ENCODE data around the gene SIRT3.

Gene SIRT3

GRCh38 chr11:205221-206001 is 30.7 kb downstream of the SIRT3 start:
- Histone ChIP-seq H3K4me1 (ENCODE audit: insufficient read depth, poor library complexity, severe bottlenecking) (peaks cover 9% of the 10 kb centered on the region), H3K4me3 (ENCODE audit: severe bottlenecking) (no peak overlapping the region), H3K9me3 (ENCODE audit: severe bottlenecking) (no peaks in the 10 kb centered on the region), H3K27ac (ENCODE audit: poor library complexity, severe bottlenecking) (no peak overlapping the region), H3K27me3 (ENCODE audit: insufficient read depth, poor library complexity, severe bottlenecking) (no peaks in the 10 kb centered on the region), H3K36me3 (ENCODE audit: low read depth) (peaks cover 20% of the 10 kb centered on the region)
- TF ChIP-seq CTCF (IDR thresholded peaks at IDR 0.05; ENCODE audit: poor library complexity, severe bottlenecking) = no peak
- no peak for DNase-seq (ENCODE audit: low spot score)
- ATAC-seq (ENCODE audit: low read depth) = no peak

DNA sequence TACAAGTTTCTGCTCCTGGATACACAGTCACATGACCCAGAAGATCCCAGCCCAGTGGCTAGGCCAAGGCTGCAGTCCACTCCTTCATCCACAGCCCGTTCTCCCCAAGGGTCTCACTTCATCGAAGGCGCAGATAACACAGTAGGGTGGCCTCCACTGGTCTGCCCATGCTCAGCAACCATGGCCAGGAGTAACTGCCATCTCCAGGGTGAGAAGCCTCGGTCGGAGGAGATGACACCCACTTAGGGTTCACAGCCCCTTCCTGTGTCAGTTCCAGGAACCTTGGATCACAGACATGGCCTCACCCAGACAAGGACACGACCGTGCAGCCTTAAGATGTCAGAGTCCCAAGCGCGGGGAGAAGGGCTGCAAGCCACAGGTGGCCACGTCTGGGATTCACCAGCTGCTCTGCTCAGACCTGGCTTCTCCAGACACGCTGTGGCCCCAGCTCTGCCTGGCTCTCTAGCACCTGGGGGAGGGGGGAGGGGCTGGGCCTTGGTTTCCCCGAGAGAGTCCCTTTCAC is 31.5 kb downstream of the SIRT3 start:
- no peak for DNase-seq (ENCODE audit: low spot score)
- H3K9me3 ChIP-seq (ENCODE audit: severe bottlenecking) = no peaks in the 10 kb centered on the region
- H3K4me1 ChIP-seq (ENCODE audit: insufficient read depth, poor library complexity, severe bottlenecking) = peaks cover 1% of the 10 kb centered on the region
- no peak overlapping the region for H3K4me3 ChIP-seq (ENCODE audit: severe bottlenecking)
- TF ChIP-seq CTCF (IDR thresholded peaks at IDR 0.05; ENCODE audit: poor library complexity, severe bottlenecking) = no peak
- no peak overlapping the region for H3K27ac ChIP-seq (ENCODE audit: poor library complexity, severe bottlenecking)
- ATAC-seq (ENCODE audit: low read depth) = no peak
- peaks cover 12% of the 10 kb centered on the region for H3K36me3 ChIP-seq (ENCODE audit: low read depth)
- H3K27me3 ChIP-seq (ENCODE audit: insufficient read depth, poor library complexity, severe bottlenecking) = no peaks in the 10 kb centered on the region

DNA sequence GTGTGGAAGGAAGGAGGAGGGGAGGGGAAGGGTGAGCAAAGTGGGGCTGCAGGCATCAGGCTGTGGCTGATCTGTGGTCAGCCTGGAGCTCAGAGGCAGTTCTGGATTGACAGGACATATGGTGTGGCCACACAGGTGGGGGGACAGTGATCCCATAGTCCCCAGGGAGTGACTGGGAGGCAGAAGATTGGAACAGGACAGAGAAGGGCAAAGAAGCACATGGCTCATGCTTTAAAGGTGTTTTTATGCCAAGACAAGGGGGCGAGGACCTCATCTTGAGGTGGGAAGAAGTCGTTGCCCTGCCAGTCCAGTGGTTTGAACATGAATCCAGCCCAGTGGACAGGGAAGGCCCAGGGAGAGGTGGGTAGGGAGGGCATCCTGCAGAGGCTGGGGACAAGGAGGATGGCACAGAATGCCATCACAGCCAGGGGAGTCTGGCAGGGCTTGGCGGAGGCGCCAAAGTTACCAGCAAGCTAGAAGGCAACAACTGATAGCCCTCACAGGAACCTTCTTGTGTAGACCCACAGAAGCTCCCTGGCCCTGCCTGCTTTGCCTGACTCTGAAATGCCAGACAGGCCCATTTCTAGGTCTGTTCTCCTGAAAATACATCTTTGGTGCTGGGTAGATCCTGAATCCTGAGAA is 32.1 kb downstream of the SIRT3 start:
- DNase-seq (ENCODE audit: low spot score) (no peak), ATAC-seq (ENCODE audit: low read depth) (no peak)
- no peak overlapping the region for H3K27ac ChIP-seq (ENCODE audit: poor library complexity, severe bottlenecking)
- no peak overlapping the region for H3K4me3 ChIP-seq (ENCODE audit: severe bottlenecking)
- H3K4me1 ChIP-seq (ENCODE audit: insufficient read depth, poor library complexity, severe bottlenecking) = no peaks in the 10 kb centered on the region
- H3K9me3 ChIP-seq (ENCODE audit: severe bottlenecking) = no peaks in the 10 kb centered on the region
- no peaks in the 10 kb centered on the region for H3K27me3 ChIP-seq (ENCODE audit: insufficient read depth, poor library complexity, severe bottlenecking)
- TF ChIP-seq CTCF (IDR thresholded peaks at IDR 0.05; ENCODE audit: poor library complexity, severe bottlenecking) = no peak
- peaks cover 8% of the 10 kb centered on the region for H3K36me3 ChIP-seq (ENCODE audit: low read depth)

- Histone ChIP-seq H3K27ac (ENCODE audit: poor library complexity, severe bottlenecking) (no peak overlapping the region), H3K9me3 (ENCODE audit: severe bottlenecking) (no peaks in the 10 kb centered on the region), H3K4me1 (ENCODE audit: insufficient read depth, poor library complexity, severe bottlenecking) (no peaks in the 10 kb centered on the region), H3K4me3 (ENCODE audit: severe bottlenecking) (no peak overlapping the region), H3K27me3 (ENCODE audit: insufficient read depth, poor library complexity, severe bottlenecking) (no peaks in the 10 kb centered on the region), H3K36me3 (ENCODE audit: low read depth) (peaks cover 8% of the 10 kb centered on the region)
- DNase-seq (ENCODE audit: low spot score) (no peak), ATAC-seq (ENCODE audit: low read depth) (no peak)
- TF ChIP-seq CTCF (IDR thresholded peaks at IDR 0.05; ENCODE audit: poor library complexity, severe bottlenecking) = no peak
Observed at GRCh38 chr11:203056-203944, 32.8 kb downstream of the SIRT3 start.
